ENCODE data around the gene FASN. TPM values are rescaled to one million over a fixed set of nuclear protein-coding genes. Genes with fewer than 3 reads are reported as not detected.

The FASN gene
- total RNA-seq, 2 donors from 2014 or later: 16.3 to 388 TPM

GRCh38 chr17:82031885-82032627 lies 66.0 kb downstream of the FASN start:
- ATAC-seq (peak; percentile 47), DNase-seq (peak; percentile 53 to 75 (median 58))
- intact Hi-C loops (cut with DNase I): no loop called here
- Histone ChIP-seq H3K36me3 (replicated peaks in 1 of 2; ENCODE audit: insufficient read depth in 1 of 2, low read depth in 2 of 2) (no peaks in the 10 kb centered on the region), H3K4me3 (no peak overlapping the region), H3K27me3 (no peaks in the 10 kb centered on the region), H3K27ac (no peak overlapping the region), H3K9me3 (no peaks in the 10 kb centered on the region), H3K4me1 (peaks cover 36% of the 10 kb centered on the region)
- 19 to 53% methylated on average over 3 to 37 of the region's 59 CpGs for WGBS, 2 donors
- TF ChIP-seq POLR2A (IDR thresholded peaks at IDR 0.05) (no peak), CTCF (IDR thresholded peaks at IDR 0.05) (no peak)

GRCh38 chr17:82031303-82031884 lies 66.6 kb downstream of the FASN start, which contains the start of gene RAC3:
RAC3 (plus strand) TSS chr17:82031678; CDS start chr17:82031762, 84 bp downstream.
- WGBS, 2 donors: 1% methylated on average over 25 of the region's 96 CpGs; no CpG with 5 or more reads in 1 of the 2 donors
- intact Hi-C loops (cut with DNase I): no loop called here

GRCh38 chr17:82030470-82031302 lies 67.3 kb downstream of the FASN start:
- 0% methylated on average over 82 of the region's 94 CpGs; no CpG with 5 or more reads in 1 of the 2 donors for WGBS, 2 donors
- Histone ChIP-seq H3K4me1 (peaks cover 23% of the 10 kb centered on the region), H3K36me3 (replicated peaks in 1 of 2; ENCODE audit: insufficient read depth in 1 of 2, low read depth in 2 of 2) (no peaks in the 10 kb centered on the region), H3K9me3 (no peaks in the 10 kb centered on the region), H3K4me3 (peak overlapping the region in 1 of 2 donors; percentile 18), H3K27ac (peak overlapping the region in 1 of 4 donors; percentile 31), H3K27me3 (no peaks in the 10 kb centered on the region)
- DNase-seq: peak; percentile 80 to 86 (median 84)
- TF ChIP-seq CTCF (IDR thresholded peaks at IDR 0.05): peak; percentile 89 to 98 (median 96)
- no peak for TF ChIP-seq POLR2A (IDR thresholded peaks at IDR 0.05)
- peak; percentile 87 for ATAC-seq
- intact Hi-C loops (cut with DNase I): no loop called here

More at GRCh38 chr17:82031303-82031884, 66.6 kb downstream of the FASN start, which contains the start of gene RAC3:
- Histone ChIP-seq H3K27me3 (no peaks in the 10 kb centered on the region), H3K27ac (peak within 1 kb of the TSS in 1 of 4 donors; percentile 31), H3K4me1 (peaks cover 30% of the 10 kb centered on the region), H3K36me3 (replicated peaks in 1 of 2; ENCODE audit: insufficient read depth in 1 of 2, low read depth in 2 of 2) (no peaks in the 10 kb centered on the region), H3K4me3 (peak within 1 kb of the TSS in 1 of 2 donors; percentile 18), H3K9me3 (no peaks in the 10 kb centered on the region)
- DNase-seq: no peak
- TF ChIP-seq POLR2A (IDR thresholded peaks at IDR 0.05) (no peak), CTCF (IDR thresholded peaks at IDR 0.05) (no peak)
- peak; percentile 46 for ATAC-seq

GRCh38 chr17:82029990-82030469 lies 68.0 kb downstream of the FASN start:
- DNase-seq (no peak), ATAC-seq (peak; percentile 2)
- Histone ChIP-seq H3K27me3 (no peaks in the 10 kb centered on the region), H3K4me1 (peaks cover 21% of the 10 kb centered on the region), H3K4me3 (no peak overlapping the region), H3K36me3 (replicated peaks in 1 of 2; ENCODE audit: insufficient read depth in 1 of 2, low read depth in 2 of 2) (no peaks in the 10 kb centered on the region), H3K27ac (no peak overlapping the region), H3K9me3 (no peaks in the 10 kb centered on the region)
- 56 to 82% methylated on average over 13 to 30 of the region's 31 CpGs for WGBS, 2 donors
- no peak for TF ChIP-seq POLR2A (IDR thresholded peaks at IDR 0.05)
- intact Hi-C loops (cut with DNase I): loop anchor here (5.0 kb wide), 1 partner anchor 127 kb away; no protein-coding TSS in a partner anchor

Data from body of pancreas (tissue), 4 donors.